Vagina (tissue), 2 donors: Measurements from ENCODE around the gene SF3B5.

Experiments
- POLR2A ChIP-seq, 2 donors: fragments of 450-650 bp; IDR thresholded peaks; one replicate each; pipeline ENCODE4 v1.6.1; 2017; ENCODE audit warnings: antibody characterized with exemption in 2 of 2, mild to moderate bottlenecking in 2 of 2, moderate library complexity in 2 of 2
- POLR2AphosphoS5 ChIP-seq, 2 donors: sonication (generic); formaldehyde crosslinking; IDR thresholded peaks; one replicate each; pipeline ENCODE4 v1.9.0; 2017; ENCODE audit warnings: antibody characterized with exemption in 2 of 2, mild to moderate bottlenecking in 2 of 2, low read depth in 1 of 2; ENCODE audit not compliant: insufficient read depth in 1 of 2
- TF ChIP-seq, protein P1 (sequence below), 3 experiments: fragments of 450-650 bp in 2 of 3; fragments of 200-600 bp in 1 of 3; sonication (generic) in 1 of 3; IDR thresholded peaks; one replicate each; pipeline ENCODE4 v1.5.1; 2017 to 2019; ENCODE audit warnings: antibody characterized with exemption in 3 of 3, mild to moderate bottlenecking in 2 of 3, moderate library complexity in 2 of 3

DNA sequence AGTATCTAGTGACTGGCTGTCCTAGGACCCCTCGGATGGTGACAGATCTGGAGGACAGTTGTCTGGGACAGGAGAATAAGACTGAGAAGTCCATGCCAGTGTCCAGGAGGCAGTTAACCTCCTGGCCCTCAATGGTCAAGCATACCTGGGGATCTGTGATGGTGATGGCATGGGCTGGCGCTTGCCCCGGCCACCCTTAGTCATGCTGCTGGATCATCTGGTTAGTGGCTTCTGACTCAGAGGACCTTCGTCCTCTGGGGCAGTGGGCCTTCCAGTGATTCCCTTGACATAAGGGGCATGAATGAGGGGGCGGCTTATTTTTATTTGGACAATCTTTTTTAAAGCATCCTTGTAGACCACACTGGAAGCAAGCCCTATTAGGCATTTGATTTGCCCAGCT, 24.0 kb upstream of the SF3B5 start:
- TF ChIP-seq, protein P1, sequence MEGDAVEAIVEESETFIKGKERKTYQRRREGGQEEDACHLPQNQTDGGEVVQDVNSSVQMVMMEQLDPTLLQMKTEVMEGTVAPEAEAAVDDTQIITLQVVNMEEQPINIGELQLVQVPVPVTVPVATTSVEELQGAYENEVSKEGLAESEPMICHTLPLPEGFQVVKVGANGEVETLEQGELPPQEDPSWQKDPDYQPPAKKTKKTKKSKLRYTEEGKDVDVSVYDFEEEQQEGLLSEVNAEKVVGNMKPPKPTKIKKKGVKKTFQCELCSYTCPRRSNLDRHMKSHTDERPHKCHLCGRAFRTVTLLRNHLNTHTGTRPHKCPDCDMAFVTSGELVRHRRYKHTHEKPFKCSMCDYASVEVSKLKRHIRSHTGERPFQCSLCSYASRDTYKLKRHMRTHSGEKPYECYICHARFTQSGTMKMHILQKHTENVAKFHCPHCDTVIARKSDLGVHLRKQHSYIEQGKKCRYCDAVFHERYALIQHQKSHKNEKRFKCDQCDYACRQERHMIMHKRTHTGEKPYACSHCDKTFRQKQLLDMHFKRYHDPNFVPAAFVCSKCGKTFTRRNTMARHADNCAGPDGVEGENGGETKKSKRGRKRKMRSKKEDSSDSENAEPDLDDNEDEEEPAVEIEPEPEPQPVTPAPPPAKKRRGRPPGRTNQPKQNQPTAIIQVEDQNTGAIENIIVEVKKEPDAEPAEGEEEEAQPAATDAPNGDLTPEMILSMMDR (IDR thresholded peaks at IDR 0.05): no peak
- TF ChIP-seq POLR2A (IDR thresholded peaks at IDR 0.05) (no peak), POLR2AphosphoS5 (IDR thresholded peaks at IDR 0.05; ENCODE audit: insufficient read depth in 1 of 2, low read depth in 1 of 2) (no peak)
